8988T (cell line): ENCODE measurements around the gene GRK7.
"Not testable (repeated sequence)": the region's sequence is repeated elsewhere in the genome, so short reads cannot be mapped to it uniquely, and the experiment has no call there.

Experiments used
- DNase-seq: peaks from one replicate; pipeline ENCODE4 v3.0.0; 2011

The GRK7 gene

DNA sequence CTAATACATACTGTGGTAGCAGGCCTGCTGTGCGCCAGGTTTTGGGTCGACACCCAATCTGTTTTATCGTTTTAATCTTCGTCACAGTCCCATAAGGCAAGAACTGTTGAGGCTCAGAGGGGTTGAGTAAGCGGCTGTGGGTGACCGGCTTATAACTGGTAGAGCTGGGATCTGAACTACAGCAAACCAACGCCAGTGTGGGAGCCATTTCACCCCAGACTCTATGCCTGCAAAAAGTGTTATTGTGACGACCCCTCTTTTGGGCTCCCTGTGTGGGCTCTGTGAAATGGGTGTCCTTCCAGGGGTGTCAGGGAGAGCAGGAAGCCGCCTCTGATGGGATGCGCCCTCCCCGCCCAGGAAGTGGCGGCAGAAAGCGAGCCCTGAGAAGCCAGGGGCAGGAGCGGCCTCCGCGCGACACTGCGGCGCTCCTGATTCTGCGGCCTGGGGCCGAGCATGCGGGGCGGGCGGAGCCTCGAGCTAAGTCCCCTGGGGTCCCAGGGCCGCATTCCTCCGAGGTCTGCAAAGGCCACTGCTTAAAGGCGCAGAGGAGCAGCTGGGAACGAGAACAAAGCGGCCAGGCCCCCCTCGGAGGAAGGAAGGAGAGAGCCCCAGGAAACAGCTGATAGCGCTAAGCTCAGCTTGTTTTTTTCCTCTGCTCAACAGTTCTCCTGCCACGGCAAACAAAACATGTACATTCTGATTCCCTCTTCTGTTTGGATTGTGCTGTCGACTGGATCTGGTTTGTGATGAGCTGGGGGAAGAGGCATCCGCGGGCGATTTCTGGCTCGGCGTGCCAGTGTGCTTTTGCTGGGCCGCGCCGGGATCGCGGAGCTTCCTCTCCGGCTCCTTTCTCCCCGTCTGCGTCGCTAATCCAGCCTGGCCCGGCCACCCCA lies 33.9 kb downstream of the GRK7 start:
- no peak for DNase-seq

DNA sequence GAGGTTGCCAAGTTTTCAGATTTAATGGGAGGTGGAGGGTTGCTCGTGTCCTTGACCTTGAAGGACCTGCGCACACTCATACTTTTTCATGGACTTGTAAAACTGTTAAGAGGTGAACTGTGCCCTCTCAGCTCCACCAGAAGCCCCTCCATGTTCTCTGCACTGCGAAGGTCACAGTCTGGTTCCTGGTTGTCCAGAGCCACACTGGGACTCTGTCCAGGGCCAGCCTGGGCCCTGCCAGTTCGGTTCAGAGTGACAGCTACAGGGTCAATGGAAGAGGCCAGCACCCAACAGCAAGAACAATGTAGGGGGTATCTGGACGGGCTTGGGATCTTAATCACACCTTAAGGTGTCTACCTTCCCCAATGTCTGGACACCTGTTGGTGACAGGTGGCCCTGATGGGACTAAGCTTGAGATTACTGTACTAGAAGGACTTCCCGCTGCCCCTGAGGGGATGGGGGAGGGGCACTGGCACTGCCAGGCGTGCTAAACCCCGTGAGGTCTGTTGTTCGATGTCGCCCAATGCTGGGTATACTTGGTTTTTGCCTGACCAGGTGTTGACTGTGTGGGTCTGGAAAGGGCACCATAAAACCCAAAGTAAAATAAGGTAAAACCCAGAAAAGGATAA lies 34.7 kb downstream of the GRK7 start:
- no peak for DNase-seq

DNA sequence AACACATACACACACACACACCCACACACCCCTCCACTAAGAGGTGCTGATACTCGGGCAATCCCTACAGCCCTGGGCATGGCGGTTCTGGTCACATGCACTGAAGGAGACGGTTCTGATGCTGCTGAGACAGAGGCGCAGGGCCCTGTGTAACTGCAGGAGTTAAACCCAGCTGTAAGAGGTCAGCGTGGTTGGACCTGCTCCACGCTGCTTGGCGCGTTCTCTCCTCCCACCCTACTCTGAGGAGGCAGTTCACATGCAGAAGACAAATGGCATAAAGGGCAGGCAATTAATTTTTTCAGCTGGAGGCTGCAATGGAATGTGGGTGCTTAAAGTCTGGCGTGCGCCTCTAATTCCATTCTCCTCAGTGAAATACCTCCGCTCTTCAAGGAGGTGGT lies 35.2 kb downstream of the GRK7 start:
- no peak for DNase-seq

DNA sequence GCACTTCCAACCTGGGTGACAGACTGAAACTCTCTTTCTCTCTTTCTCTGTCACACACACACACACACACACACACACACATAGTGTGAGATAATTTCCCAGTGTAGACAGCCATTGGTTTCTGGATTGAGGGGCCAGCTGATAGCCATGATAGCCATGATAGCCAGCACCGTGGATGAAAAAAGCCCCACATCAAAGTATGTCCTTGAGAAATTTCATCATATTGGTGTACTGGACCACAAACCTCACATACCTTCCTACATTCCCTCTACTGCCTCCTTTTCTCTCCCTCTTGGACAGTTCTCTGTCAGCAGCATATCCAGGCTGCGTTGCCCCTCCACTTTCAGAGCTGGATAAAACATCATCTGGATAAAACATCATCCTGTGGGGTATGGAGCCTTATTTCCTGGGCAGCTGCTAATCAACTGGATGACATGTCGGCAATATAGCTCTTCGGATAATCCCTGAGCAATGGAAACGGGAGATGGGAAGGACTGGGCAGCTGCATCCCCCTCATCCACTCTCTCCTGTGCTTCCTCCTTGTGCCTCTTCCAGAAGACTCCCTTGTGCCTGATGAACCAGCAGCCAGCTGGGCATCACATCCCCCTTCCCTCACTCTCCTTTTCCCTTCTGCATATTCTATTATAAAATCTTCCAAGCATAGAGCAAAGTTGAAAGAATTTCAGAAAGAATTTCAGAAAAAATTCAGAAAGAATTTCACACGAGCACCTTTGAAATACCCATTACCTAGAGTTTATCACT lies 39.3 kb downstream of the GRK7 start:
- DNase-seq = no peak

DNA sequence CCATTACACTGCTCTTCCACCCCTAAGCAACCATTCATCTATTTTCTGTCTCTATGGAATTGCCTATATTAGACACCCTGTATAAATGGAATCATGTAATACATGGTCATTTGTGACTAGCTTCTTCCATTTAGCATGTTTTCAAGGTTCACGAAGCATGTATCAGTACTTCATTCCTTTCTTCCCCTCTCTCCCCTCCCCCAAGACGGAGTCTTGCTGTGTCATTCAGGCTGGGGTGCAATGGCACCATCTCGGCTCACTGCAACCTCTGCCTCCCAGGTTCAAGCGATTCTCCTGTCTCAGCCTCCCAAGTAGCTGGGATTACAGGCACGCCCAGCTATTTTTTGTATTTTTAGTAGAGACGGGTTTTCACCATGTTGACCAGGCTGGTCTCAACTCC lies 40.3 kb downstream of the GRK7 start:
- DNase-seq = not testable (repeated sequence)

DNA sequence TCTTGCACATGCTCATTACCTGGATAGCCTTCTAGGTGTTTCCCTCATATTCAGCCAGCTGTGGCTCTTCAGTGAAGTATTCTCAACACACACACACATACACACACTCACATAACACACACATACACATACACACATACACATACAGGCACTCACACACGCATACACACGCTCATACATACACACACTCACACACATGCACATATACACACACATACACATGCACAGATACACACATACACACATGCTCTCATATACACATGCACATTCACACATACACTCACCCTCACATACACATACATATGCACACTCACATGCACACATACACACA lies 41.2 kb downstream of the GRK7 start:
- DNase-seq = no peak

DNA sequence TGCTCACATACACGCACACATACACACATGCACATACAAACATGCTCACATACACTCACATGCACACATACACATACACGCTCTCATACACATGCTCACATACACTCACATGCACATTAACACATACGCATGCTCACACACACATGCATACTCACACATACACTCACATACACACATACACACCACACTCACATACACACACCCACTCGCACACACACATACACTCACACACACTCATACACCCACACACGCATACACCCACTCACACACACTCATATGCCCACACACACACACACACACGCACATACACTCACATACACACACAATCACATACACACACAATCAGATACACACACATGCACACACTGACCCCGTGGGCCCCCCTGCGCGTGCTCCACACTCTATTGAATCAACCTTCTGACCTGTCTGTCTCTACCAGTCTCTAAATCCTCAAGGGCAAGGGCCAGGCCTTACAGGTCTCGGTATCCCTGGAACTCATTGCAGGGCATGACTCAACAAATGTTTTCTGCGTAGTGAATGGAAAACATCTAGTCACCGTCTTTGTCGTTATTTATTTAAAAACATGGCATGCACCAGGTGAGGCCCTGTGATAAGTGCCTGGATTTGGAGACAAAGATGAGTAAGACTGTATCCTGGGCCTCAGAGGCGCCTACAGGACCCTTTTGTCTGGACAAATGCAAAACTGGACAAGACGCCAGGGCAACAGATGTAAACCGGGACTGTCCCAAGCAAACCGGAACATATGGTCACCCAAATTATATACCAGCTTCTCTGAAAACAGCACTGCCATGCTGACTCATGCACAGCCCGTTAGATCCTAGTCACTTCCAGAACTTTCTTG lies 41.8 kb downstream of the GRK7 start:
- DNase-seq = no peak

DNA sequence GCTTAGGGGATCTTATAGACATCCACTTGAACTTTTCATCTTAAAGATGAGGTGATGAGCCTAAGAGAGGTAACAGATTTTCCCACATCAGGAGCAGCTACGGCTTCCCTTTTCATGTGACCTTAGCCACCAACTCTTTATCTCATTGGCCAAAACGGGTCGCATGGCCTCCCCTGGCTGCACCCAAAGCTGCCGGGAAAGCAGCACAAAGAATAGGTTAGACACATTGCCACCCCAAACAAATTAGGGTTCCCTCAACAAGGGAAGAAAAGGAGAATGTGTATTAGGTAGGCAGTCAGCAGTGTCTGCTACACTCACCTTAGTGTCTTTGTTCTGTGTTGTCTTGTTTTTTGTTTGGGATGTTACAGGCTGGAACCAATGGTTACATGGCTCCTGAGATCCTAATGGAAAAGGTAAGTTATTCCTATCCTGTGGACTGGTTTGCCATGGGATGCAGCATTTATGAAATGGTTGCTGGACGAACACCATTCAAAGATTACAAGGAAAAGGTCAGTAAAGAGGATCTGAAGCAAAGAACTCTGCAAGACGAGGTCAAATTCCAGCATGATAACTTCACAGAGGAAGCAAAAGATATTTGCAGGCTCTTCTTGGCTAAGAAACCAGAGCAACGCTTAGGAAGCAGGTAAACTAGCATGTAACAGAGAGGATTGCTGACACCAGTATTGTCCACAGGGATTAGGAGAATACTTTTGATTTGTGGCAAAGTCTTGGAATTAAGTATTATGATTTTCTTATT lies 44.2 kb downstream of the GRK7 start:
- no peak for DNase-seq

DNA sequence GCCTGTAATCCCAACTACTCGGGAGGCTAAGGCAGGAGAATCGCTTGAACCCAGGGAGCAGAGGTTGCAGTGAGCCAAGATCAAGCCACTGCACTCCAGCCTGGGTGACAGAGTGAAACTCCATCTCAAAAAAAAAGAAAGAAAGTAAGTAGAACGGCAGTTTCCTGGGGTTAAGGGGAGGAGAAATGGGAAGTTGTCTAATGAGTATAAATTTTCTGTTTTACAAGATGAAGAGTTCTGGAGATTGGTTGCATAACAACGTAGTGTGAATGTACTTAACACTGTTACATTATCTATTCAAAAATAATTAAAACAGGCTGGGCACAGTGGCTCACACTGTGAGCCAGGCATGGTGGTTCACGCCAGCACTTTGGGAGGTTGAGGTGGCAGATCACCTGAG lies 45.4 kb downstream of the GRK7 start:
- no peak for DNase-seq

DNA sequence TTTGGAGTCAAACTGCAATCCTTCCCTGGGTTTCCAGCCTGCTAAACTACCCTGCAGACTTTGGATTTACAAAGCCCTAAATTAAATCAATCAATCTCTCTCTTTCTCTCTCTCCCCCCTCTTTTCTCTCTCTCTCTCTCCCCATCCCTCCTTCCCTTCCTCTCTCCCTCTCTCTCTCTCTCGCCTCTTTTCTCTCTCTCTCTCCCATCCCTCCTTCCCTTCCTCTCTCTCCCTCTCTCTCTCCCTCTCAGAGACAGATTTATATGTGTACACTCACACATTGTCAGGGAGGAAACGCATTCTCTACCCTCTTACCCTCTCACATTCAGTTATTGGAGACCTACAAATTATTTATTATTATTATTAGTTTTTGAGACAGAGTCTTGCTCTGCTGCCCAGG lies 47.0 kb downstream of the GRK7 start:
- no peak for DNase-seq

DNA sequence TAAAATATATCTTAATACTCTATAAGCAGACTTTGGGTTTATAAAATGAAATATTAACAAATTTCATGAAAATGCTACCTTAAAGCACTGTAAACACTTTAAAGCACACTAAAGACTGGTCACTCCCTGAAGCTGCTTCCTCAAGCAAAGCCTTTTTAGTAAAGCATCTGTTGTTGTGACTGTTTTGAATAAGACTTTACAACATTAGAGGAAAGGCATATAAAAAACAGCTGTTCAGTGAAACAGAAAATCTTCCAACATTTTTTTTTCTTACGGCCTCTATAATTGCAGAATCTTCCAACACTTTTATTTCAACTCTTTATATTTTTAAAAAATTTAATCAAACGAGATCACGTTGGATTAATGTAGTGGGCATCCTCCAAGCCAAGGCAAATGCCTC lies 48.1 kb downstream of the GRK7 start:
- DNase-seq = no peak

DNA sequence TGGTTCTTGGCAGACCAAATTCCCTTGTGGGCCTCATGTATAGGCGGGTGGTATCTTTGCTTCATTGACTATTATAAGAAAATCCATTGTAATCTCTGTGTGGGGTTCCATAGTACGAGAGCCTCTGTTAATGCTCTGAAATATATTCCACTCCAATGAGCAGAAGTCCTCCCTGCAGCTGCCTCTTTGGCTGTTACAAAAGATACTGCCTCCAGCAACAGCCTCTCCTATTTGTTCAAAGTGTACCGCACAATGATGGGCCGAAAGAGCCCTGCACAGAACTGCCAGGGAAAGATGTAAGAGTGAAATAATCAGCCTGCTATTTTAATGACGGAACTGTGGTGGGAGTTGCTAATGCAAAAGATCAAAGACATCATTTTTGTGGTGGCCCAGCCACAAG lies 48.9 kb downstream of the GRK7 start:
- DNase-seq = no peak

DNA sequence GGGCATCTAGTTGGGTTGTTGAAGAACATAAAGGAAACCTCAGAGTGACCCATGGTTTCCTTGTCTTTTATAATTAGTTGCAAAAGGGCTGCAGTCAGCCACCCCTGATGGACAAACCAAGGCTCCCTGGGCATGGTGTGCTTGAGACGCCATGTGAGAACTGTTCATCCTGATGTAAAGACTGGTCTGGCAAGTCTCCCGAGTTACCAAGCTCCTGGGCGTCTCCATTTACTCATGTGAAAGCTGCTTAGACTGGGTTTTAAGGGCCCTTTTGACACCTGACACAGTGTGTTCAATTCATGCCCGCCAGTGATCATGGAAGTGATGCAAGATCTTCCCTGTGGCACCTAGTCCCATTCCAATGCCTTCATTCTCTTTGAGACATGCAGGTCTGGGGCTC lies 49.4 kb downstream of the GRK7 start:
- no peak for DNase-seq
